Spleen (tissue), 11 donors: ENCODE measurements around the gene ITFG1. TPM values are rescaled to one million over a fixed set of nuclear protein-coding genes. Genes with fewer than 3 reads are reported as not detected.
"Not testable (repeated sequence)": the region's sequence is repeated elsewhere in the genome, so short reads cannot be mapped to it uniquely, and the experiment has no call there.

ENCODE experiments used
- DNase-seq: peaks from one replicate; pipeline ENCODE4 v3.0.0-alpha.2; 2020
- H3K27ac ChIP-seq, 8 donors: fragments of 200-600 bp; sonication (generic) in 7 of 8; 1 replicate in 4 of 8; 2 replicates in 4 of 8; pipeline versions ENCODE4 v1.5.0 to v1.8.0; 2016 to 2021; ENCODE audit warnings: inconsistent platforms in 4 of 8, mild to moderate bottlenecking in 4 of 8, moderate library complexity in 1 of 8
- H3K27me3 ChIP-seq, 7 donors: fragments of 200-600 bp; sonication (generic) in 6 of 7; replicated peaks in 1 of 7; 1 replicate in 4 of 7; 2 replicates in 3 of 7; pipeline versions ENCODE4 v1.5.0 to v1.8.0; 2016 to 2021; ENCODE audit warnings: inconsistent platforms in 3 of 7, mild to moderate bottlenecking in 1 of 7
- H3K36me3 ChIP-seq, 6 donors: fragments of 200-600 bp; sonication (generic) in 5 of 6; 1 replicate in 4 of 6; 2 replicates in 2 of 6; pipeline versions ENCODE4 v1.5.0 to v1.8.0; 2016 to 2021; ENCODE audit warnings: inconsistent platforms in 2 of 6
- H3K4me1 ChIP-seq, 6 donors: fragments of 200-600 bp; sonication (generic) in 5 of 6; 1 replicate in 3 of 6; 2 replicates in 3 of 6; pipeline versions ENCODE4 v1.5.0 to v1.8.0; 2016 to 2021; ENCODE audit warnings: inconsistent platforms in 3 of 6
- H3K4me3 ChIP-seq, 8 donors: fragments of 200-600 bp; sonication (generic) in 7 of 8; 1 replicate in 4 of 8; 2 replicates in 4 of 8; pipeline versions ENCODE4 v1.5.0 to v1.8.0; 2016 to 2021; ENCODE audit warnings: inconsistent platforms in 4 of 8, mild to moderate bottlenecking in 4 of 8, moderate library complexity in 2 of 8
- H3K9me3 ChIP-seq, 8 donors: fragments of 200-600 bp; sonication (generic) in 7 of 8; 1 replicate in 4 of 8; 2 replicates in 4 of 8; pipeline versions ENCODE4 v1.5.0 to v1.8.0; 2016 to 2021; ENCODE audit warnings: inconsistent platforms in 4 of 8
- CTCF ChIP-seq, 11 experiments: fragments of 200-600 bp in 7 of 11; fragments of 450-650 bp in 4 of 11; sonication (generic) in 4 of 11; IDR thresholded peaks in 8 of 11; conservative IDR thresholded peaks in 3 of 11; 1 replicate in 7 of 11; 2 replicates in 4 of 11; pipeline versions ENCODE4 v1.4.0 to v1.8.0; 2016 to 2021; ENCODE audit warnings: antibody characterized with exemption in 11 of 11, inconsistent platforms in 4 of 11, mild to moderate bottlenecking in 1 of 11
- POLR2A ChIP-seq, 3 donors: fragments of 450-650 bp; IDR thresholded peaks; one replicate each; pipeline ENCODE4 v1.5.1; 2017; ENCODE audit warnings: antibody characterized with exemption in 3 of 3, mild to moderate bottlenecking in 1 of 3
- POLR2AphosphoS5 ChIP-seq, 3 donors: sonication (generic); formaldehyde crosslinking; IDR thresholded peaks; one replicate each; pipeline ENCODE4 v1.5.1; 2017; ENCODE audit warnings: antibody characterized with exemption in 3 of 3
- WGBS, 5 donors: extraction: QIAGEN DNeasy Blood & Tissue Kit in 3 of 5; methylation state at CpG; one replicate each; pipeline versions ENCODE4 v1.1.5 to v1.1.7; 2013 to 2018; 5-methylcytosine and 5-hydroxymethylcytosine counted together
- intact Hi-C: fragments of 100-400 bp; cut with DNase I; formaldehyde crosslinking; loops from one replicate; pipeline ENCODE4 v1.15.0; 2023; ENCODE audit warnings: low total_unique reads
- polyA plus RNA-seq, 3 donors: library from polyadenylated mRNA; stranded (reverse); fragments of 200-250 nt; gene quantifications; one replicate each; pipeline ENCODE4 v1.2.1, GENCODE V29; 2013
- total RNA-seq, 7 donors: library from RNA; depleted of rRNA in 3 of 7; stranded (reverse); fragments of >200 nt in 3 of 7; fragmentation: NEBNext Ultra II Directional in 4 of 7; extraction: Animal tissue kit (Norgen Biotek cat#: 25700) in 4 of 7; gene quantifications; one replicate each; pipeline versions ENCODE4 v1.1.0 to v1.2.1, GENCODE V29; 2016 to 2021
- donor health status: healthy with polysubstance abuse.
- donor health status: DM: no; HTN: no; CAD: no; lungs with moderate emphysema.
- donor health status: DM: no; HTN: no; CAD: no.
- donor health status: Bipolar disorder and iron deficiency.
- donor health status: healthy.
- donor health status: DM: no; HTN: no; CAD: no.
- donor health status: DM: yes; HTN: yes; CAD: no.

Gene ITFG1
- total and polyA plus RNA-seq, 10 donors = 9.0 to 62.3 (median 47.6) TPM

DNA sequence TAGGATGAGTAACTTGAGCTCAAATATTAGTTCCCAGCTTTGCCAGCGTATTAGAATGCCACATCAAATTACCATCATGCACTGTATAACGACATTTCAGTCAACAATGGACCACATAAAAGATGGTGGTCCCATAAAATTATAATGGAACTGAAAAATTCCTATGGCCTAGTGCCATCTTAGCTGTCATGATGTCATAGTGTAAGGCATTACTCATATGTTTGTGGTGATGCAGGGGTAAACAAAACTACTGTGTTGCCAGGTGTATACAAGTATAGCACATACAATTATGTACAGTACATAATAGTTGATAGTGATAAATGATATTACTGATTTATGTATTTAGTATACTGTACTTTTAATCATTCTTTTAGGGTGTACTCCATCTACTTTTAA is 262.7 kb downstream of the ITFG1 start:
- Histone ChIP-seq H3K27ac (no peak overlapping the region), H3K4me3 (no peak overlapping the region), H3K36me3 (peaks cover 0 to 3% (median 0%) of the 10 kb centered on the region in 6 donors), H3K27me3 (no peaks in the 10 kb centered on the region), H3K9me3 (no peaks in the 10 kb centered on the region), H3K4me1 (no peaks in the 10 kb centered on the region)
- 94 to 100% (median 98%) methylated on average over 2 of the region's 2 CpGs for WGBS, 5 donors
- no peak for DNase-seq
- intact Hi-C loops = no loop called here
- TF ChIP-seq POLR2AphosphoS5 (IDR thresholded peaks at IDR 0.05) = no peak
- TF ChIP-seq POLR2A (IDR thresholded peaks at IDR 0.05) = no peak
- TF ChIP-seq CTCF (IDR thresholded peaks at IDR 0.05 in 8 of 11, conservative IDR thresholded peaks at IDR 0.05 in 3 of 11) = no peak

DNA sequence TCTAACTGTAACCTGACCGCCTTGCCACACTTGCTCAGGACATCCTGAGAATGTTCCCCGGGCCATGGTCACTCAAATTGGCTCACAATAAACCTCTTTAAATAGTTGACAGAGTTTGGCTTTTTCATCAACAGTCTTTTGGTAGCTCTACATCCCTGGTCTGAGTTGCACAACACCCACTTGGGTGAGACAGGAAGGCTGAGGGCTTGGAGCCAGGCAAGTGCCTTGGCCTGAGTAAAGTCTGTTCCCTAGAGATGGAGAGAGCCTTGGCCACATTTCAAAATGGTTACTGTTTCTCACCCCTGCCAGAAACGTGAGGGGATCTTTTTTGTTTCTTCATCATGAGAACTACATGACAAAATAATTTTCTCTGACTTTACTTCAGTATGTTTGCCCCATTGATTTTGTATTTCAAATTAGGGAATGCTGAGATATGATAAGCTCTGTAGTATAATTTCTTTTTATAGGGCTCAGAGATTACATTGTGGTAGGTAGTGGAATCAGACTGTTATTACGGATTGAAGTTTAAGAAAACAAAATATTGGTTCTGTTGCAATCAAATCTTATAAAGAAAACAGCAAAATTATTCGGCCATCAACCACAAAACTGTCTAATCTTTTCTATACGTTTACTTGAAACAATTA is 263.2 kb downstream of the ITFG1 start:
- WGBS, 5 donors = 77 to 86% (median 84%) methylated on average over 6 of the region's 6 CpGs
- DNase-seq = no peak
- intact Hi-C loops = no loop called here

DNA sequence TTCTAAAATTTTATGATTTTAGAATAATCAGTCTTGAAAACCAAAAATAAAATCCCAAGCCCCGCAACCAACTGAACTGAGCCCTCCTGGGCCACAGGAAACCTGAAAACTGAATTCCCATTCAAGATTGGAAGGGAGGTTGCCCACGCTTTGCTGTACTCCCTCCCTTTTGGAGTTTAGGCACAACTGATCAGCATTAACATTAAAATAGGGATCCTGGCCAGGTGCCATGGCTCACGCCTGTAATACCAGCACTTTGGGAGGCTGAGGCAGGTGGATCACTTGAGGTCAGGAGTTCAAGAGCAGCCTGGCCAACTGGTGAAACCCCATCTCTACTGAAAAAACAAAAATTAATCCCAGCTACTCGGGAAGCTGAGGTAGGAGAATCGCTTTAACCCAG is 264.4 kb downstream of the ITFG1 start:
- H3K36me3 ChIP-seq = peaks cover 0 to 13% (median 0%) of the 10 kb centered on the region in 6 donors
- no peaks in the 10 kb centered on the region for H3K4me1 ChIP-seq
- intact Hi-C loops = no loop called here
- no peaks in the 10 kb centered on the region for H3K27me3 ChIP-seq
- no peak for TF ChIP-seq CTCF (IDR thresholded peaks at IDR 0.05 in 8 of 11, conservative IDR thresholded peaks at IDR 0.05 in 3 of 11)
- DNase-seq = no peak
- no peak overlapping the region for H3K27ac ChIP-seq
- H3K4me3 ChIP-seq = no peak overlapping the region
- 92 to 95% (median 93%) methylated on average over 5 of the region's 5 CpGs for WGBS, 5 donors
- peaks cover 0 to 4% (median 0%) of the 10 kb centered on the region in 8 donors for H3K9me3 ChIP-seq

More for the DNA sequence above, 263.2 kb downstream of the ITFG1 start:
- Histone ChIP-seq H3K4me1 (no peaks in the 10 kb centered on the region), H3K4me3 (no peak overlapping the region), H3K27me3 (no peaks in the 10 kb centered on the region), H3K9me3 (no peaks in the 10 kb centered on the region), H3K27ac (no peak overlapping the region), H3K36me3 (peaks cover 0 to 3% (median 0%) of the 10 kb centered on the region in 6 donors)
- TF ChIP-seq POLR2AphosphoS5 (IDR thresholded peaks at IDR 0.05) (no peak), CTCF (IDR thresholded peaks at IDR 0.05 in 8 of 11, conservative IDR thresholded peaks at IDR 0.05 in 3 of 11) (no peak), POLR2A (IDR thresholded peaks at IDR 0.05) (no peak)

DNA sequence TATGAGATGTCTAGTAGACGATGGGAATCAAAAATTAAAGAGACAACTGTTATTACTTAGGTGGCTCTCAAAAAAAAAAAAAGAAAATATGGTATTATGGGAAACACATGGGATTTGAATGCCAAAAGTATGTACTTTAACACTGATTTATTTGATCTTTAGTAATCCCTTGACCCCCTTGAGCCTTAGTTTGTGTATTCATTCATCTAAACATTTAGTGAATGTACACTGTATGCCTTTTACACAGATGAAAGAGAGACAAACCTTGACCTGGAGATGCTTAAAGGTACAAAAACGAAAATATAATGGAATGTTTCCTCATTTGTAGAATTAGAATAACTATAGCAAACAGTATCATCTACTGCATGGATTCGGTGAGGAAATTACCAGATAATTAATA is 278.5 kb downstream of the ITFG1 start:
- Histone ChIP-seq H3K4me3 (no peak overlapping the region), H3K9me3 (peaks cover 0 to 9% (median 0%) of the 10 kb centered on the region in 8 donors), H3K36me3 (peaks cover 0 to 11% (median 0%) of the 10 kb centered on the region in 6 donors), H3K4me1 (no peaks in the 10 kb centered on the region), H3K27me3 (no peaks in the 10 kb centered on the region), H3K27ac (no peak overlapping the region)
- WGBS, 5 donors = 93 to 95% (median 95%) methylated on average over 3 of the region's 3 CpGs
- intact Hi-C loops = no loop called here
- no peak for DNase-seq
- TF ChIP-seq POLR2A (IDR thresholded peaks at IDR 0.05) (no peak), CTCF (IDR thresholded peaks at IDR 0.05 in 8 of 11, conservative IDR thresholded peaks at IDR 0.05 in 3 of 11) (no peak), POLR2AphosphoS5 (IDR thresholded peaks at IDR 0.05) (no peak)

GRCh38 chr16:47181066-47181465 is 279.8 kb downstream of the ITFG1 start:
- DNase-seq, H3K4me1 ChIP-seq, H3K27ac ChIP-seq, H3K9me3 ChIP-seq, H3K4me3 ChIP-seq, H3K27me3 ChIP-seq, intact Hi-C loops: not testable (repeated sequence)
- H3K36me3 ChIP-seq = peaks cover 0 to 11% (median 0%) of the 10 kb centered on the region in 6 donors
- WGBS, 5 donors = 91 to 99% (median 98%) methylated on average over 7 to 31 of the region's 31 CpGs
